Measurements from ENCODE around the gene BTLA.
"Not testable (repeated sequence)": the region's sequence is repeated elsewhere in the genome, so short reads cannot be mapped to it uniquely, and the experiment has no call there.

Gene BTLA

GRCh38 chr3:112466020-112466419 lies 33.3 kb downstream of the BTLA start:
- no peak for TF ChIP-seq CTCF (IDR thresholded peaks at IDR 0.05)

GRCh38 chr3:112464264-112464663 lies 35.0 kb downstream of the BTLA start:
- no peaks in the 10 kb centered on the region for H3K27me3 ChIP-seq (ENCODE audit: control insufficient read depth, insufficient read depth, low read length)
- no peak overlapping the region for H3K9ac ChIP-seq
- no peak for TF ChIP-seq CTCF (IDR thresholded peaks at IDR 0.05)
- no peaks in the 10 kb centered on the region for H3K79me2 ChIP-seq
- no peaks in the 10 kb centered on the region for H3K4me1 ChIP-seq
- no peak overlapping the region for H3K27ac ChIP-seq
- H3K4me2 ChIP-seq (ENCODE audit: low read length), result no peak overlapping the region
- no peak overlapping the region for H2AFZ ChIP-seq
- H3K9me3 ChIP-seq (ENCODE audit: control insufficient read depth, low read length), result no peaks in the 10 kb centered on the region
- no peaks in the 10 kb centered on the region for H3K36me3 ChIP-seq (ENCODE audit: control insufficient read depth, insufficient read depth, low read length)
- H3K4me3 ChIP-seq (ENCODE audit: low read depth, low read length), result no peak overlapping the region

More at GRCh38 chr3:112466020-112466419, 33.3 kb downstream of the BTLA start:
- H3K27me3 ChIP-seq (ENCODE audit: control insufficient read depth, insufficient read depth, low read length), result no peaks in the 10 kb centered on the region
- H3K27ac ChIP-seq, result no peak overlapping the region
- no peaks in the 10 kb centered on the region for H3K79me2 ChIP-seq
- no peak overlapping the region for H3K4me3 ChIP-seq (ENCODE audit: low read depth, low read length)
- H3K4me1 ChIP-seq, result no peaks in the 10 kb centered on the region
- no peak overlapping the region for H3K4me2 ChIP-seq (ENCODE audit: low read length)
- no peak overlapping the region for H3K9ac ChIP-seq
- no peak overlapping the region for H2AFZ ChIP-seq
- H3K9me3 ChIP-seq (ENCODE audit: control insufficient read depth, low read length), result no peaks in the 10 kb centered on the region
- no peaks in the 10 kb centered on the region for H3K36me3 ChIP-seq (ENCODE audit: control insufficient read depth, insufficient read depth, low read length)

GRCh38 chr3:112463250-112463649 lies 36.0 kb downstream of the BTLA start:
- Histone ChIP-seq H3K9ac (no peak overlapping the region), H3K27ac (no peak overlapping the region), H2AFZ (no peak overlapping the region), H3K36me3 (ENCODE audit: control insufficient read depth, insufficient read depth, low read length) (no peaks in the 10 kb centered on the region), H3K4me1 (no peaks in the 10 kb centered on the region), H3K79me2 (no peaks in the 10 kb centered on the region), H3K4me3 (ENCODE audit: low read depth, low read length) (no peak overlapping the region), H3K9me3 (ENCODE audit: control insufficient read depth, low read length) (no peaks in the 10 kb centered on the region), H3K4me2 (ENCODE audit: low read length) (no peak overlapping the region), H3K27me3 (ENCODE audit: control insufficient read depth, insufficient read depth, low read length) (no peaks in the 10 kb centered on the region)
- TF ChIP-seq CTCF (IDR thresholded peaks at IDR 0.05), result no peak

GRCh38 chr3:112461787-112462186 lies 37.5 kb downstream of the BTLA start:
- not testable (repeated sequence) for H3K27ac ChIP-seq; H3K36me3 ChIP-seq (ENCODE audit: control insufficient read depth, insufficient read depth, low read length); H2AFZ ChIP-seq; H3K79me2 ChIP-seq; H3K4me2 ChIP-seq (ENCODE audit: low read length); H3K27me3 ChIP-seq (ENCODE audit: control insufficient read depth, insufficient read depth, low read length); H3K4me3 ChIP-seq (ENCODE audit: low read depth, low read length); H3K9ac ChIP-seq; H3K9me3 ChIP-seq (ENCODE audit: control insufficient read depth, low read length); H3K4me1 ChIP-seq

- Histone ChIP-seq H3K4me1 (no peaks in the 10 kb centered on the region), H3K9me3 (ENCODE audit: control insufficient read depth, low read length) (no peaks in the 10 kb centered on the region)
- TF ChIP-seq CTCF (IDR thresholded peaks at IDR 0.05), result no peak
Observed at GRCh38 chr3:112460519-112461195, 38.6 kb downstream of the BTLA start.

More at GRCh38 chr3:112460519-112461195, 38.6 kb downstream of the BTLA start:
- Histone ChIP-seq H3K27me3 (ENCODE audit: control insufficient read depth, insufficient read depth, low read length) (no peaks in the 10 kb centered on the region), H3K27ac (no peak overlapping the region), H2AFZ (no peak overlapping the region), H3K4me2 (ENCODE audit: low read length) (no peak overlapping the region), H3K9ac (no peak overlapping the region), H3K36me3 (ENCODE audit: control insufficient read depth, insufficient read depth, low read length) (no peaks in the 10 kb centered on the region), H3K79me2 (no peaks in the 10 kb centered on the region), H3K4me3 (ENCODE audit: low read depth, low read length) (no peak overlapping the region)
